ENCODE results near the gene ACIN1.
"Not testable (repeated sequence)": the region's sequence is repeated elsewhere in the genome, so short reads cannot be mapped to it uniquely, and the experiment has no call there.

ACIN1 gene

DNA sequence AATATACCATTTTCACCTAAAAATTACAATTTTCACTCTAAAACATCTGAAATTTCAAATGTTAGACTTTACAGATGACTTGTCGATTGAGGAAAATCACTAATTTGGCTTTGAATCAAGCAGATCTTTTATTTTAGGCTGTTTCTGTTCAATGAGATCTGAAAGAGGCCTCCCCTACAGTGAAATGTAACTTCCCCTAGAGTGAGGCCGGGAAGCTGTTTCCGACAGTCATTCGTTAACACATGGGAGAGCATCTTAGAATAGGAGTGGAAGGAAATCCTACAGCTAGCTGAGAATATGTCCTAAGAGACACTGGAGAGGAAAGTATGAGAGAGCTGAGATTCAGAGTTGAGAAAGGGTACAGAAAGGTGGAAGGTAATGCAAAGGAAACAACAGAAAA is 79.3 kb downstream of the ACIN1 start:
- DNase-seq (ENCODE audit: low spot score): no peak

DNA sequence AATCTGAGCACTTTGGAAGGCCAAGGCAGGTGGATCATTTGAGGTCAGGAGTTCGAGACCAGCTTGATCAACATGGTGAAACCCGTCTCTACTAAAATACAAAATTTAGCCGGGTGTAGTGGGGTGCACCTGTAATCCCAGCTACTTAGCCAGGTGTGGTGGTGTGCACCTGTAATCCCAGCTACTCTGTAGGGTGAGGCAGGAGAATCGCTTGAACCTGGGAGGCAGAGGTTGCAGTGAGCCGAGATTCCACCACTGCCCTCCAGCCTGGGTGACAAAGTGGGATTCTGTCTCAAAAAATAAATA is 81.2 kb downstream of the ACIN1 start:
- not testable (repeated sequence) for DNase-seq (ENCODE audit: low spot score)

DNA sequence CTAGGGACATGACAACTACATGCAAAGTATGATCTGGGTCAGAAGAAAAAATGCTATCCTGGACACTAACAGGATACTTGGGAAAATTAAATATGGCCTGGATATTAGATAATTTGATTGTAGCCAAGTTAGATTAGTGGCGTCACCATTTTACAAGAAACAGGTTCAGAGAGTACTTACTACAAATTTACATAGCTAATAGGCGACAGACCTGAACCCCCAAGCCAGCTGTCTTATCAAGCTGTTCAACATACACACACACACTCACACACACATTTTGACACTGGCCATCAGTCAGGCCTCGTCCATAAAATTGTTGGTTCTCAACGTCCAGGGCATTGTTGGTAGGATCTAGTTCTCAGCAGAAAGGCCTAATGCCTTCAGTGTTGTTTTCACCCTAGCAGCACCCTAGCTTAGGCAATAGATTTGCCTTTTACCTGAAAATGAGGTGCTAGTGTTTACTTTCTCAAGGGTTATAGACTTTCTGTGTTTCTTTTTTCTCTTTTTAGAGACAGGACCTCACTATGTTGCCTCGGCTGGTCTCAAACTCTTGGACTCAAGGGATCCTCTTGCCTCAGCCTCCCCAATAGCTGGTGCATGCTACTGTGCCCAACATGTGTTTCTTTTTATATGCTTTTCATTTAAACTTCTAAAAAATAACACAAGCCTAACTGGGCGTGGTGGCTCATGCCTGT is 81.7 kb downstream of the ACIN1 start:
- no peak for DNase-seq (ENCODE audit: low spot score)

DNA sequence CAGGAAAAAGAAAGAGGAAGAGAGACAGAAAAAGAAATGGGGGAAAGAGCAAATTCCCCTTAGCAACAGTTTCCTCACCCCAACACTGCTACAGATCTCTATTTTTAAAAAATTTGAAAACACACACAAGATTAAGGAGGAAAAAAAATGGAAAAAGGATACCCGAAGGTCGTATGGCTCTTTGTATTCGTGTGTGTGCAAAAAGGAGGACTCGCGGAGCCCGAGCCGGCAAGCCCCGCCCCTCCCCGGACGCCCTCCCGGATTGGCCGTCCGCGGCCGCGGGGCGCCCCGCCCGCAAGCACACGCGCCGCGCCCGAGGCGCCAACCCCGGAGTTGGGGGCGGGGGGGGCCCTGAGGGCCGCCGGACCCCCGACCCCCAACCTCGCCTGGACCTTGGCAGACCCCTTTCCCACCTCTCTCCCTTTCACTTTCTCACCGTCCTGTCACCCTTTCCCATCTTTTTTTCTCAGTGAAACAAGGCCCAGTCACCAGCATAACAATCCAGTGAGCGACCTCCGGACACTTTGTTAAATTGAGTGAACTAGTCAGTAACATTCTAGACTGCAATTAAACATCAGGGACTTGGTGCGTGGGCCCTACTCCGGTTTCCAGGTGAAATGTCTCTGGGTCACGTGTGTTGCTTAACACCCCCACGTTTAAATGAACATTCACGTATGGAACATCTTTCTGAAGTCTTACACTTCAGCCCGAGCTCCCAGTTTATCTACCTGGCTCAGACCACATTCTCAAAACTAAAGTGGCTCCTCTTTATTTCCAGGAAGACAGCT is 84.8 kb downstream of the ACIN1 start, which contains the start of gene C14orf93:
Gene C14orf93, minus strand, starts transcription at position 205 of the 788 bp plus-strand sequence. CDS start 11,120 bp downstream, outside the sequence.
- DNase-seq (ENCODE audit: low spot score): peak; percentile 83

DNA sequence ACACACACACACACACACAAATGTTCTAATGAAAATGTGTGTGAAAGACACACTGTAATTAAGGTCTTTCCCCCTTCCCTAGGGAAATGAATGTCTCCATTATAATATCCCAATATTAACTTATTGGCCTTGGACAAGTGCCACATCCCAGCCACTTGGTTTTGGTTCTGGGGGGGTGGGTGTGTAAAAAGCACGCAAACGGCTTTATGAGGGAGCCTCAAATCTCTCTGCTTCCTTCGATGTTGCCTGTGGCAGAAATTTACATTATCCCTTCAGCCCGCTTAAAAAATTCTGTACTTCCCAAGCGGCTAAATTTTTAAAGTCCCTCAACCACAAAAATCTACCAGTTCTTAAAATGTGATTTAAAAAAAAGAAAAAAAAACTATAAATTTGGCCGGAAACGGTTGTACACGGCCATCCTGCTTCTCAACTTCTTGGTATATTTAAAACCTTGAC is 85.4 kb downstream of the ACIN1 start:
- DNase-seq (ENCODE audit: low spot score): no peak

DNA sequence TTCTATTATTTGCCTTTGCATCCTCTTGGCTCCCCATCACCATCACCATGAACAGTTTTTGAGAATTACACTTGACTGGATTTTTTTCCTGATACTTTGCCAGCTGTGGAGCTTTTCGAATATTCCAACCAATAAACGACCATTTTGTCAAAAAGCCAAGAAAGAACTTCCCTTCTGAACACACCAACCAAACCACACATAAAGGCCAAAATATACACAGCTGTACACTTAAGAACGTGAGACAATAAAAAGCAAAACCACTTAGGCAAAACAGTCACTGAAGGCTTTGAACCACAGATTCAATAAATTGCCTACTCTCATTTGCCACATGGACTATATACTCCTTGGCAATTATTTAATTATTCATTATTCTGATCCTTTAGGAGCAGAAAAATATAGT is 86.1 kb downstream of the ACIN1 start:
- DNase-seq (ENCODE audit: low spot score): no peak

Measured in activated CD4-positive, alpha-beta T cell treated with anti-CD3 and anti-CD28 coated beads, Interleukin-2, Interleukin-4, amounts not matched to agents 100 ng/mL and 50 ng/mL, durations not matched to agents 16 hours and 8 hours (primary cell).